Measurements from ENCODE around the gene RARRES1.

RARRES1 gene

GRCh38 chr3:158683230-158683962, 48.9 kb downstream of the RARRES1 start:
- DNase-seq = no peak

GRCh38 chr3:158680861-158681260, 51.4 kb downstream of the RARRES1 start:
- DNase-seq = no peak

GRCh38 chr3:158679547-158680000, 52.7 kb downstream of the RARRES1 start:
- DNase-seq = no peak

- no peak for DNase-seq
These were observed 53.6 kb downstream of the RARRES1 start for GRCh38 chr3:158678687-158679086.

- DNase-seq = peak; percentile 82 to 87
These were observed 59.8 kb downstream of the RARRES1 start, which contains the start of gene LXN for GRCh38 chr3:158672215-158673176. LXN (minus strand) TSS chr3:158672648; CDS start chr3:158672478, 170 bp downstream.

GRCh38 chr3:158671821-158672214, 60.4 kb downstream of the RARRES1 start:
- DNase-seq = no peak

GRCh38 chr3:158668506-158668905, 63.8 kb downstream of the RARRES1 start:
- no peak for DNase-seq

- no peak for DNase-seq
These were observed 65.8 kb downstream of the RARRES1 start for GRCh38 chr3:158666416-158666815.

- DNase-seq = no peak
These were observed 68.4 kb downstream of the RARRES1 start for GRCh38 chr3:158663832-158664231.

- no peak for DNase-seq
These were observed 69.0 kb downstream of the RARRES1 start for GRCh38 chr3:158663246-158663645.

- DNase-seq = no peak
These were observed 71.5 kb downstream of the RARRES1 start for GRCh38 chr3:158660711-158661110.

- peak; percentile 48 to 57 for DNase-seq
These were observed 72.6 kb downstream of the RARRES1 start for GRCh38 chr3:158659454-158660237.

GRCh38 chr3:158658889-158659288, 73.4 kb downstream of the RARRES1 start:
- DNase-seq = no peak

GRCh38 chr3:158652463-158652862, 79.8 kb downstream of the RARRES1 start:
- no peak for DNase-seq

GRCh38 chr3:158651192-158651591, 81.1 kb downstream of the RARRES1 start:
- DNase-seq = no peak

- no peak for DNase-seq
These were observed 82.5 kb downstream of the RARRES1 start for GRCh38 chr3:158649791-158650190.

Measured in activated CD4-positive, alpha-beta T cell treated with anti-CD3 and anti-CD28 coated beads, Interleukin-2, amount 50 U/mL, for 48 hours (primary cell).